GM19397 (cell line): ENCODE results near the gene SARNP.
A peak's percentile ranks its signal among the peaks of the same experiment; 100 is the strongest.

Experiments used
- ATAC-seq: cut with Tn5 transposase; IDR thresholded peaks from one replicate; pipeline ENCODE4 v1.9.1; 2021; ENCODE audit warnings: mild to moderate bottlenecking, moderate library complexity; ENCODE audit not compliant: unreplicated experiment

Gene SARNP

GRCh38 chr12:55727643-55728185 is 89.8 kb downstream of the SARNP start:
- ATAC-seq: no peak

- ATAC-seq: no peak
These were observed 90.6 kb downstream of the SARNP start for GRCh38 chr12:55726971-55727370.

GRCh38 chr12:55725556-55725955 is 92.0 kb downstream of the SARNP start:
- no peak for ATAC-seq

- no peak for ATAC-seq
These were observed 92.6 kb downstream of the SARNP start for GRCh38 chr12:55724940-55725309.

- ATAC-seq: no peak
These were observed 93.1 kb downstream of the SARNP start for GRCh38 chr12:55724226-55724939.

- ATAC-seq: no peak
These were observed 93.9 kb downstream of the SARNP start for GRCh38 chr12:55723516-55724225.

- no peak for ATAC-seq
These were observed 94.6 kb downstream of the SARNP start for GRCh38 chr12:55722948-55723347.

- ATAC-seq: no peak
These were observed 95.8 kb downstream of the SARNP start for GRCh38 chr12:55721601-55722213.

GRCh38 chr12:55720894-55721444 is 96.6 kb downstream of the SARNP start:
- ATAC-seq: no peak

- no peak for ATAC-seq
These were observed 97.4 kb downstream of the SARNP start, which contains the start of gene RDH5 for GRCh38 chr12:55720071-55720564. Gene RDH5, plus strand, starts transcription at chr12:55720393. Its CDS starts 792 bp downstream, at chr12:55721185.

GRCh38 chr12:55719371-55719770 is 98.2 kb downstream of the SARNP start:
- ATAC-seq: no peak

- ATAC-seq: no peak
These were observed 98.8 kb downstream of the SARNP start for GRCh38 chr12:55718624-55719275.

- ATAC-seq: no peak
These were observed 99.5 kb downstream of the SARNP start for GRCh38 chr12:55718015-55718414.

- ATAC-seq: no peak
These were observed 100.2 kb downstream of the SARNP start for GRCh38 chr12:55717011-55718007.

- no peak for ATAC-seq
These were observed 101.0 kb downstream of the SARNP start for GRCh38 chr12:55716582-55716957.

- peak; percentile 88 for ATAC-seq
These were observed 101.5 kb downstream of the SARNP start, which contains the start of gene BLOC1S1 for GRCh38 chr12:55715833-55716581. Gene BLOC1S1, plus strand, starts transcription at chr12:55716046. Its CDS starts 6 bp downstream, at chr12:55716052.

GRCh38 chr12:55715169-55715764 is 102.3 kb downstream of the SARNP start:
- no peak for ATAC-seq

- no peak for ATAC-seq
These were observed 103.8 kb downstream of the SARNP start for GRCh38 chr12:55713721-55714120.
